Measurements from ENCODE around the gene WDR86. TPM values are rescaled to one million over a fixed set of nuclear protein-coding genes. Genes with fewer than 3 reads are reported as not detected.

The WDR86 gene
- total and polyA plus RNA-seq, 2 of the 8 experiments (the other 6 are each of a cell fraction or from before 2014, with no cell fraction given), result 12.7 to 15.8 TPM

GRCh38 chr7:151436446-151437158 lies 26.8 kb upstream of the WDR86 start (continued):
- TF ChIP-seq CTBP2 (IDR thresholded peaks at IDR 0.05; ENCODE audit: borderline replicate concordance, insufficient read depth, insufficient read length, low read length) (no peak), NANOG (IDR thresholded peaks at IDR 0.05; ENCODE audit: insufficient read depth, low read depth, low read length, poor library complexity, severe bottlenecking) (no peak), SUZ12 (IDR thresholded peaks at IDR 0.05; ENCODE audit: low read length) (no peak), HDAC2 (IDR thresholded peaks at IDR 0.05; ENCODE audit: borderline replicate concordance in 1 of 2, low read depth in 2 of 2, low read length in 2 of 2) (no peak), NRF1 (IDR thresholded peaks at IDR 0.05; ENCODE audit: low read depth, low read length) (no peak), MAX (IDR thresholded peaks at IDR 0.05) (no peak), SIN3A (conservative IDR thresholded peaks at IDR 0.05 in 1 of 2, IDR thresholded peaks at IDR 0.05 in 1 of 2; ENCODE audit: low read depth in 1 of 2, low read length in 2 of 2) (no peak)
